Mesenchymal stem cell (in vitro differentiated cells and primary cell): ENCODE measurements around the gene KCNN3.
A peak's percentile ranks its signal among the peaks of the same experiment; 100 is the strongest.

Experiments used
- DNase-seq: peaks from one replicate; pipeline ENCODE4 v3.0.0-alpha.2; 2013
- H2AFZ ChIP-seq: one replicate; pipeline ENCODE4 v1.6.1; 2013; ENCODE audit warnings: low read depth, mild to moderate bottlenecking, control low read depth, inconsistent platforms, low read length, moderate library complexity
- H2AK5ac ChIP-seq: 2 replicates; pipeline ENCODE4 v1.6.1; 2013; ENCODE audit warnings: low read length, moderate library complexity, mild to moderate bottlenecking, inconsistent platforms; ENCODE audit not compliant: severe bottlenecking
- H2BK120ac ChIP-seq: one replicate; pipeline ENCODE4 v1.6.1; 2013; ENCODE audit warnings: low read depth, mild to moderate bottlenecking, inconsistent platforms, low read length, moderate library complexity
- H2BK12ac ChIP-seq, 2 experiments: one replicate each; pipeline ENCODE4 v1.6.1; 2013; ENCODE audit warnings: inconsistent platforms in 2 of 2, low read length in 2 of 2, mild to moderate bottlenecking in 2 of 2, moderate library complexity in 2 of 2, control low read depth in 1 of 2
- H2BK15ac ChIP-seq: one replicate; pipeline ENCODE4 v1.6.1; 2013; ENCODE audit warnings: mild to moderate bottlenecking, low read depth, inconsistent platforms; ENCODE audit not compliant: poor library complexity, severe bottlenecking
- H2BK5ac ChIP-seq: 2 replicates; pipeline ENCODE4 v1.6.1; 2013; ENCODE audit warnings: low read depth, mild to moderate bottlenecking, low read length, control low read depth, inconsistent platforms; ENCODE audit not compliant: poor library complexity, severe bottlenecking
- H3K14ac ChIP-seq, 2 experiments: one replicate each; pipeline ENCODE4 v1.6.1; 2013; ENCODE audit warnings: inconsistent platforms in 2 of 2, low read length in 2 of 2, control low read depth in 1 of 2, mild to moderate bottlenecking in 1 of 2, moderate library complexity in 1 of 2
- H3K18ac ChIP-seq, 2 experiments: one replicate each; pipeline ENCODE4 v1.6.1; 2013; ENCODE audit warnings: inconsistent platforms in 2 of 2, low read length in 2 of 2, control low read depth in 1 of 2, low read depth in 1 of 2, mild to moderate bottlenecking in 1 of 2
- H3K23ac ChIP-seq, 2 experiments: one replicate each; pipeline ENCODE4 v1.6.1; 2013; ENCODE audit warnings: inconsistent platforms in 2 of 2, low read length in 2 of 2, mild to moderate bottlenecking in 2 of 2, moderate library complexity in 2 of 2, control low read depth in 1 of 2
- H3K27ac ChIP-seq: 2 replicates; pipeline ENCODE4 v1.5.1; 2013; ENCODE audit warnings: mild to moderate bottlenecking, moderate library complexity, low read length, control low read depth, inconsistent platforms; ENCODE audit not compliant: poor library complexity, severe bottlenecking
- H3K27me3 ChIP-seq, 2 experiments: 2 replicates each; pipeline versions ENCODE4 v1.6.1 to v1.7.0; 2013; ENCODE audit warnings: low read length in 2 of 2, mild to moderate bottlenecking in 2 of 2, moderate library complexity in 2 of 2, control low read depth in 1 of 2, inconsistent platforms in 1 of 2; ENCODE audit not compliant: control insufficient read depth in 1 of 2, insufficient read depth in 1 of 2
- H3K36me3 ChIP-seq, 2 experiments: 2 replicates each; pipeline versions ENCODE4 v1.6.1 to v1.7.0; 2013; ENCODE audit warnings: low read length in 2 of 2, control low read depth in 1 of 2, inconsistent platforms in 1 of 2, low read depth in 1 of 2, mild to moderate bottlenecking in 1 of 2; ENCODE audit not compliant: insufficient read depth in 2 of 2, control insufficient read depth in 1 of 2
- H3K4ac ChIP-seq, 2 experiments: one replicate each; pipeline ENCODE4 v1.6.1; 2013; ENCODE audit warnings: inconsistent platforms in 2 of 2, low read length in 2 of 2, mild to moderate bottlenecking in 2 of 2, moderate library complexity in 2 of 2, control low read depth in 1 of 2, low read depth in 1 of 2
- H3K4me1 ChIP-seq: 2 replicates; pipeline ENCODE4 v1.6.1; 2013; ENCODE audit warnings: low read depth, low read length, control low read depth; ENCODE audit not compliant: control insufficient read depth, insufficient read depth
- H3K4me2 ChIP-seq: 2 replicates; pipeline ENCODE4 v1.6.1; 2013; ENCODE audit warnings: low read length, mild to moderate bottlenecking, inconsistent platforms; ENCODE audit not compliant: poor library complexity, severe bottlenecking
- H3K4me3 ChIP-seq, 2 experiments: 2 replicates each; pipeline versions ENCODE4 v1.5.1 to v1.7.0; 2013; ENCODE audit warnings: low read length in 2 of 2, mild to moderate bottlenecking in 2 of 2, control low read depth in 1 of 2, low read depth in 1 of 2; ENCODE audit not compliant: insufficient read depth in 1 of 2
- H3K79me1 ChIP-seq: replicated peaks from 2 replicates; pipeline ENCODE4 v1.6.1; 2013; ENCODE audit warnings: mild to moderate bottlenecking, control low read depth, low read length, inconsistent platforms; ENCODE audit not compliant: poor library complexity, severe bottlenecking
- H3K9ac ChIP-seq: 2 replicates; pipeline ENCODE4 v1.7.0; 2013; ENCODE audit warnings: mild to moderate bottlenecking, low read length, moderate library complexity
- H3K9me3 ChIP-seq: 2 replicates; pipeline ENCODE4 v1.7.0; 2013; ENCODE audit warnings: mild to moderate bottlenecking, low read length; ENCODE audit not compliant: control insufficient read depth
- H4K8ac ChIP-seq: one replicate; pipeline ENCODE4 v1.6.1; 2013; ENCODE audit warnings: inconsistent platforms, mild to moderate bottlenecking, low read length, moderate library complexity
- H4K91ac ChIP-seq: one replicate; pipeline ENCODE4 v1.6.1; 2013; ENCODE audit warnings: mild to moderate bottlenecking, low read length, inconsistent platforms
- WGBS: methylation state at CpG from one replicate; pipeline ENCODE4 v1.1.7; 2013; ENCODE audit warnings: mixed read lengths; 5-methylcytosine and 5-hydroxymethylcytosine counted together

KCNN3 gene

GRCh38 chr1:154829062-154829461, 41.0 kb downstream of the KCNN3 start:
- H3K14ac ChIP-seq = no peak overlapping the region
- H3K9ac ChIP-seq = no peak overlapping the region
- no peaks in the 10 kb centered on the region for H3K79me1 ChIP-seq
- no peak overlapping the region for H4K91ac ChIP-seq
- H3K4ac ChIP-seq = no peak overlapping the region
- H3K36me3 ChIP-seq = no peaks in the 10 kb centered on the region
- no peak overlapping the region for H2BK120ac ChIP-seq
- no peaks in the 10 kb centered on the region for H3K9me3 ChIP-seq
- H3K18ac ChIP-seq = no peak overlapping the region
- H2BK5ac ChIP-seq = no peak overlapping the region
- H3K27ac ChIP-seq = no peak overlapping the region
- no peak overlapping the region for H2BK15ac ChIP-seq
- H3K4me3 ChIP-seq = no peak overlapping the region
- H2AFZ ChIP-seq = no peak overlapping the region
- DNase-seq = no peak
- 94% methylated on average over 5 of the region's 5 CpGs for WGBS
- no peaks in the 10 kb centered on the region for H3K4me1 ChIP-seq
- no peak overlapping the region for H2AK5ac ChIP-seq
- H3K27me3 ChIP-seq = peaks cover 66 to 79% of the 10 kb centered on the region in 2 experiments
- no peak overlapping the region for H4K8ac ChIP-seq
- H2BK12ac ChIP-seq = no peak overlapping the region
- no peak overlapping the region for H3K4me2 ChIP-seq
- H3K23ac ChIP-seq = no peak overlapping the region

- H3K4me1 ChIP-seq = no peaks in the 10 kb centered on the region
- H2BK15ac ChIP-seq = no peak overlapping the region
- 95% methylated on average over 5 of the region's 5 CpGs for WGBS
- no peaks in the 10 kb centered on the region for H3K36me3 ChIP-seq
- no peaks in the 10 kb centered on the region for H3K79me1 ChIP-seq
- no peak overlapping the region for H3K18ac ChIP-seq
- DNase-seq = no peak
- H2BK12ac ChIP-seq = no peak overlapping the region
- no peak overlapping the region for H3K23ac ChIP-seq
- no peak overlapping the region for H3K27ac ChIP-seq
- no peak overlapping the region for H4K8ac ChIP-seq
- H2BK120ac ChIP-seq = no peak overlapping the region
- no peak overlapping the region for H3K4ac ChIP-seq
- no peak overlapping the region for H3K4me3 ChIP-seq
- H4K91ac ChIP-seq = no peak overlapping the region
- no peak overlapping the region for H3K14ac ChIP-seq
- no peak overlapping the region for H2BK5ac ChIP-seq
- H3K4me2 ChIP-seq = no peak overlapping the region
- no peaks in the 10 kb centered on the region for H3K9me3 ChIP-seq
- H3K27me3 ChIP-seq = peaks cover 39 to 66% of the 10 kb centered on the region in 2 experiments
- H2AK5ac ChIP-seq = no peak overlapping the region
- no peak overlapping the region for H3K9ac ChIP-seq
- no peak overlapping the region for H2AFZ ChIP-seq
Measured at GRCh38 chr1:154824179-154825000, 45.7 kb downstream of the KCNN3 start.

GRCh38 chr1:154822717-154823116, 47.4 kb downstream of the KCNN3 start:
- H3K4ac ChIP-seq = no peak overlapping the region
- no peak for DNase-seq
- no peaks in the 10 kb centered on the region for H3K36me3 ChIP-seq
- peak overlapping the region; percentile 10 for H4K91ac ChIP-seq
- no peak overlapping the region for H3K4me3 ChIP-seq
- no peak overlapping the region for H3K23ac ChIP-seq
- no peak overlapping the region for H2BK12ac ChIP-seq
- H2BK15ac ChIP-seq = no peak overlapping the region
- peaks cover 31 to 61% of the 10 kb centered on the region in 2 experiments for H3K27me3 ChIP-seq
- no peak overlapping the region for H3K4me2 ChIP-seq
- H3K14ac ChIP-seq = no peak overlapping the region
- no peak overlapping the region for H2AK5ac ChIP-seq
- H3K18ac ChIP-seq = no peak overlapping the region
- 63% methylated on average over 5 of the region's 6 CpGs for WGBS
- H3K9ac ChIP-seq = no peak overlapping the region
- H3K9me3 ChIP-seq = no peaks in the 10 kb centered on the region
- no peak overlapping the region for H2AFZ ChIP-seq
- no peaks in the 10 kb centered on the region for H3K4me1 ChIP-seq
- no peak overlapping the region for H4K8ac ChIP-seq
- H3K79me1 ChIP-seq = no peaks in the 10 kb centered on the region
- no peak overlapping the region for H3K27ac ChIP-seq
- H2BK120ac ChIP-seq = peak overlapping the region; percentile 3
- no peak overlapping the region for H2BK5ac ChIP-seq

- Histone ChIP-seq H3K27me3 (peaks cover 34 to 64% of the 10 kb centered on the region in 2 experiments), H4K8ac (no peak overlapping the region), H3K9ac (no peak overlapping the region), H2BK120ac (peak overlapping the region; percentile 3), H2BK15ac (no peak overlapping the region), H3K18ac (no peak overlapping the region), H3K4me2 (no peak overlapping the region), H3K9me3 (no peaks in the 10 kb centered on the region), H3K4me1 (no peaks in the 10 kb centered on the region), H3K4me3 (no peak overlapping the region), H3K4ac (no peak overlapping the region), H2AFZ (no peak overlapping the region), H4K91ac (no peak overlapping the region), H3K14ac (no peak overlapping the region), H3K79me1 (no peaks in the 10 kb centered on the region), H2AK5ac (no peak overlapping the region), H2BK12ac (no peak overlapping the region), H3K36me3 (no peaks in the 10 kb centered on the region), H3K23ac (no peak overlapping the region), H2BK5ac (no peak overlapping the region), H3K27ac (no peak overlapping the region)
- WGBS = 92% methylated on average over 10 of the region's 10 CpGs
- DNase-seq = no peak
Measured at GRCh38 chr1:154822233-154822632, 47.8 kb downstream of the KCNN3 start.
